ENCODE measurements around the gene DSCAML1.

DSCAML1 gene

DNA sequence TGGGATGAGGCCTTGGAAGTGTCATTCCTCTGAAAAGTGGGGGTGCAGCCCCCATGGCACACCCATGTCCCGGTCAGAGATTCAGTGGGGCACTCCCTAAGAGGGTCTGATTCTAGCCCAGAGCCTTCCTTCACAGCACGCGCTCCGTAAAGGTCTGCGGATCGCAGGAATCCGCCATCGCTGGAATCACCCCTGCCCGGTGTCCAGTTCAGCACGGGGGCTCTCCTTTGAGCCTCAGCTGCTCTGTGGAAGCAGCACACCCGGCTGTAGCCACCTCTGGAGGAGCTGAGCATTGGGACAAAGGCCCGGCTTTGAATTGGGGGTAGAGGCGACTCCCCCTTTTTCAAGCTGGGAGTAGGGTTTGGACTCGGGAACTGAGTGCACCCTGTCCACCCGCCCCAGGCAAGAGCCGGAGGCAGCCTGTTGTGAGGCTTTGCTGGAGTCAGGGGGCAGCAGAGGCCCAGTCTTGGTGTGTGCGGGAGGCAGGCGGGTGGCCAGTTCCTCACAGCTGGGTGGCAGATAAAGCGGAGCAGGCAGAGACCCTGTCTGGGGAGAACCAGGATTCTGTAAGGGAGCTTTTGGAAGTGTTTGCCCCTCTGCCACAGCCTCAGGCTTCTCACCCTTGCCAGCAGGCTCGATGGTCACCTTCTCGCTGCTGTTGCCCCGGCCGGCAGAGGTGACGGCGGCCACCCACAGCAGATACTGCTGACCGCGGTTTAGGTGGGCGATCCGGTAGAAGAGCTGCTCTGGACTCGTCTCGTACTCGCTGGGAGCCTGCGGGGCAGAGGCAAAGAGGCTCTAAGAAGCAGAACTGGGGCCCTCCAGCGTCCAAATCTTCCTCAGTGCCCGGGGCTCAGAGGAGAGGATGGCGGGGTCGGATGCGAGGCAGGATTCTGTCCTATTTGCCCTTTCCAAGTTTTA lies 353.5 kb downstream of the DSCAML1 start:
- no peak overlapping the region for H3K4me3 ChIP-seq (ENCODE audit: low read depth, low read length)
- TF ChIP-seq, protein P1, sequence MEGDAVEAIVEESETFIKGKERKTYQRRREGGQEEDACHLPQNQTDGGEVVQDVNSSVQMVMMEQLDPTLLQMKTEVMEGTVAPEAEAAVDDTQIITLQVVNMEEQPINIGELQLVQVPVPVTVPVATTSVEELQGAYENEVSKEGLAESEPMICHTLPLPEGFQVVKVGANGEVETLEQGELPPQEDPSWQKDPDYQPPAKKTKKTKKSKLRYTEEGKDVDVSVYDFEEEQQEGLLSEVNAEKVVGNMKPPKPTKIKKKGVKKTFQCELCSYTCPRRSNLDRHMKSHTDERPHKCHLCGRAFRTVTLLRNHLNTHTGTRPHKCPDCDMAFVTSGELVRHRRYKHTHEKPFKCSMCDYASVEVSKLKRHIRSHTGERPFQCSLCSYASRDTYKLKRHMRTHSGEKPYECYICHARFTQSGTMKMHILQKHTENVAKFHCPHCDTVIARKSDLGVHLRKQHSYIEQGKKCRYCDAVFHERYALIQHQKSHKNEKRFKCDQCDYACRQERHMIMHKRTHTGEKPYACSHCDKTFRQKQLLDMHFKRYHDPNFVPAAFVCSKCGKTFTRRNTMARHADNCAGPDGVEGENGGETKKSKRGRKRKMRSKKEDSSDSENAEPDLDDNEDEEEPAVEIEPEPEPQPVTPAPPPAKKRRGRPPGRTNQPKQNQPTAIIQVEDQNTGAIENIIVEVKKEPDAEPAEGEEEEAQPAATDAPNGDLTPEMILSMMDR (IDR thresholded peaks at IDR 0.05; ENCODE audit: low read depth, low read length, missing control alignments) = peak; percentile 79
- in situ Hi-C loops (cut with HindIII; ENCODE audit: low pct_ligation_motif_present, low sequenced_read_pairs) = loop anchor here (25.0 kb wide), 1 partner anchor 369 kb away; the partner anchor contains the start of gene FXYD2
- peak; percentile 26 for DNase-seq
- H3K27me3 ChIP-seq (replicated peaks) = peaks cover 24% of the 10 kb centered on the region
- H3K27ac ChIP-seq = no peak overlapping the region
- no peaks in the 10 kb centered on the region for H3K36me3 ChIP-seq (replicated peaks)

DNA sequence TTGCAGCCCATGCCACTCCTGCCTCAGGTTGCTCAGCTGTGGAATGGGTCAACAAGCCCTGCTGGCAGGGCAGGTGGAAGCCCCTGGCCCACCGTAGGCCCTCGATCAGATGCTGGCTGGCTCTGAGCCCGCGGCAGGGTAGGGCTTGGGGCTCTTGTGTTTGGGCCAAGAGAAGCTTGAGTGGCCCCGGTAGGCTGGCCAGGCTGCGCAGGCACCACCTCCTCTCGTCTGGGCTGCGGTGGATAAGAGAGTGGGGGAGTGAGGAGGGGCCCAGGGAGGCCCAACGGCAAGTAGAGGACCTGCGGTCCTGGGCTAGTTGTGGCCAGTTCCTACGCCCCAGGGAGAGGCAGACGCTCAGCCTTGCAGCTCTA lies 354.2 kb downstream of the DSCAML1 start:
- no peak overlapping the region for H3K4me3 ChIP-seq (ENCODE audit: low read depth, low read length)
- DNase-seq = no peak
- H3K27ac ChIP-seq = no peak overlapping the region
- peaks cover 24% of the 10 kb centered on the region for H3K27me3 ChIP-seq (replicated peaks)
- in situ Hi-C loops (cut with HindIII; ENCODE audit: low pct_ligation_motif_present, low sequenced_read_pairs) = loop anchor here (25.0 kb wide), 1 partner anchor 369 kb away; the partner anchor contains the start of gene FXYD2
- no peaks in the 10 kb centered on the region for H3K36me3 ChIP-seq (replicated peaks)
- TF ChIP-seq, protein P1 (IDR thresholded peaks at IDR 0.05; ENCODE audit: low read depth, low read length, missing control alignments) = no peak

DNA sequence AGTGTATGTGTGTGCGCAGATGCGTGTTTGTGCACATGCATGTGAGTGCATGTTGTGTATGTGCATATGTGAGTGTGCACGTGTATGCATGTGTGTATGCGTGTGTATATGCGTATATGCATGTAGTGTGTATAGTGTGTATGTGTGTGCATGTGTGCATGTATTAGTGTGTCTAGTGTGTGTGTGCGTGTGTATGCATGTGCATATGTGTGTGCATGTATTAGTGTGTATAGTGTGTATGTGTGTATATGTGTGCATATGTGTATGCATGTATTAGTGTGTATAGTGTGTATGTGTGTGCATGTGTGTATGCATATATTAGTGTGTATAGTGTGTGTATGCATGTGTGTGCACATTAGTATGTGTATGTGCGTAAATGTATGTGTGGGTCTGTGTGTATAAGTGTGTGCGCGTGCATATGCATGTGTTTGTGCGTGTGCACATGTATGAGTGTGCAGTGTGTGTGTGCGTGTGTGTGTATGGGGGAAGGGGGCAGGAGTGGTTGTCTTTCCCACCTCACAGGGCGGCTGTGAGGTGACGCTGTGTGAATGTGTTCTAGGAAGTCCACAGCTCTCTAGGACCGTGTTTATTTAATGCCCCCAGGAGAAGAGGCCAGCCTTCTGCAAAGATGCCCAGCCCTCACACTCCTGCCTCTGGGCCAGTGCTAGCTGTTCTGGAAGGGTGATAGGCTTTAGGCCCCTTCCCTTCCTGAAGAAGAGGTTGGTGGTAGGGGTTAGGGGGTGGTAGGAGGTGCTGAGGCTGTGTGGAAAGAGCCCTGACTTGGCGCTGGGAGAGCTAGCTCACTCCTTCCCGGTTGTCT lies 354.8 kb downstream of the DSCAML1 start:
- in situ Hi-C loops (cut with HindIII; ENCODE audit: low pct_ligation_motif_present, low sequenced_read_pairs) = loop anchor here (25.0 kb wide), 1 partner anchor 370 kb away; the partner anchor contains the start of gene FXYD2
- TF ChIP-seq, protein P1 (IDR thresholded peaks at IDR 0.05; ENCODE audit: low read depth, low read length, missing control alignments) = no peak
- H3K27ac ChIP-seq = no peak overlapping the region
- H3K4me3 ChIP-seq (ENCODE audit: low read depth, low read length) = no peak overlapping the region
- H3K27me3 ChIP-seq (replicated peaks) = peaks cover 24% of the 10 kb centered on the region
- DNase-seq = no peak
- no peaks in the 10 kb centered on the region for H3K36me3 ChIP-seq (replicated peaks)

DNA sequence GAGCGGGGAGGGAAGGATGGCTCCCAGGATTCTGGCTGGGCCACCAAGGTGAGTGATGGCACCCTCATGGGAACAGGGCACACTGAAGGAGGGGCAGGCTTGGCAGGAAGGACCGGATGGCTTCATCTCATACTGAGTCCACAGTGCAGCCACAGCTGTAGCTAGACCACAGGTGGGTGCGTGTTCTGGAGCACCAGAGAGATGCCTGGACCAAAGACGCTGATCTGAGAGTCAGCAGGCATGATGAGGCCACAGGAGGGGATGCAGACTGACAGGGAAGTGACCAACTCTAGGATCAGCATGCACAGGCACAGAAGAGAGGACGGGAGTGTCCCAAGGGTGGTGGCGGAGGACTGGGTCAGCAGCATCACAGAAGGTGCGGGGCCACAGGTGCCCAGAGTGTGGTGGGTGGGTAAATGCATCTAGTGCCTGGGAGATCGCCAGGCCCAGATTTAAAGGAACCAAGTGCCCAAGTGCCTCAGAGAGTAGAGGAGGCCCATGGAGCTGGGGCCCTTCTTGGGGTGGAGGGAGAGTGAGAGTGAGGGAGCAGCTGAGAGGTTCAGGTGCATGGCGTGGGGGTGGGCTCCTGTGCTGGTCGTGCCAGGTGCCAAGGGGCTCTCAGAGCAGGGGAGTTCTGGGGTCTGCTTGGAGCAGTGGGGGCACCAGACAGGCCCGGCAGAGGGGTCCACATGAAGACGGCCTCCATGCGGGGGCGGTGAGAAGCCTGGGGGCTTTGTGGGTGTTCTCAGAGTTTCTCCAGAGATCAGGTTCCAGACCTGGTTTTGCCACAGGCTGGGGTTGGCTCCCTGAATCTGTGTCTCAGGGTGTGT lies 355.7 kb downstream of the DSCAML1 start:
- in situ Hi-C loops (cut with HindIII; ENCODE audit: low pct_ligation_motif_present, low sequenced_read_pairs) = loop anchor here (25.0 kb wide), 1 partner anchor 371 kb away; the partner anchor contains the start of gene FXYD2

More for the DNA sequence above, 355.7 kb downstream of the DSCAML1 start:
- Histone ChIP-seq H3K27me3 (replicated peaks) (peaks cover 24% of the 10 kb centered on the region), H3K36me3 (replicated peaks) (no peaks in the 10 kb centered on the region), H3K27ac (no peak overlapping the region), H3K4me3 (ENCODE audit: low read depth, low read length) (no peak overlapping the region)
- DNase-seq = no peak
- TF ChIP-seq, protein P1 (IDR thresholded peaks at IDR 0.05; ENCODE audit: low read depth, low read length, missing control alignments) = no peak

Measured in brain microvascular endothelial cell (primary cell).